ENCODE data around the gene NFATC1. TPM values are rescaled to one million over a fixed set of nuclear protein-coding genes. Genes with fewer than 3 reads are reported as not detected.

Gene NFATC1
- total RNA-seq, 4 donors from 2014 or later, result 13.9 to 24.3 (median 16.7) TPM

- peaks cover 6% of the 10 kb centered on the region for H3K36me3 ChIP-seq
- peaks cover 28% of the 10 kb centered on the region for H3K4me1 ChIP-seq
- peak in 1 of 2 donors; percentile 78 for DNase-seq (ENCODE audit: low spot score in 2 of 2)
- TF ChIP-seq POLR2A (IDR thresholded peaks at IDR 0.05) (no peak), POLR2AphosphoS5 (IDR thresholded peaks at IDR 0.05) (no peak), CTCF (IDR thresholded peaks at IDR 0.05) (no peak), EP300 (IDR thresholded peaks at IDR 0.05) (no peak)
- H3K27me3 ChIP-seq, result no peaks in the 10 kb centered on the region
- H3K9me3 ChIP-seq, result no peaks in the 10 kb centered on the region
- H3K27ac ChIP-seq, result peak overlapping the region; percentile 50
- 62% methylated on average over 8 of the region's 39 CpGs for WGBS
- no peak overlapping the region for H3K4me3 ChIP-seq
Observed at GRCh38 chr18:79525556-79526467, 130.1 kb downstream of the NFATC1 start.

- Histone ChIP-seq H3K4me3 (no peak overlapping the region), H3K27me3 (no peaks in the 10 kb centered on the region)
Observed at GRCh38 chr18:79526468-79527460, 131.0 kb downstream of the NFATC1 start.

GRCh38 chr18:79527656-79528315 is 132.1 kb downstream of the NFATC1 start:
- H3K9me3 ChIP-seq, result no peaks in the 10 kb centered on the region
- no peaks in the 10 kb centered on the region for H3K27me3 ChIP-seq
- peak; percentile 52 to 63 for DNase-seq (ENCODE audit: low spot score in 2 of 2)
- peaks cover 34% of the 10 kb centered on the region for H3K4me1 ChIP-seq
- no peak overlapping the region for H3K27ac ChIP-seq
- peaks cover 6% of the 10 kb centered on the region for H3K36me3 ChIP-seq
- TF ChIP-seq CTCF (IDR thresholded peaks at IDR 0.05), result no peak
- no peak for TF ChIP-seq POLR2A (IDR thresholded peaks at IDR 0.05)
- no peak for TF ChIP-seq POLR2AphosphoS5 (IDR thresholded peaks at IDR 0.05)
- H3K4me3 ChIP-seq, result no peak overlapping the region
- 83% methylated on average over 16 of the region's 16 CpGs for WGBS

More at GRCh38 chr18:79526468-79527460, 131.0 kb downstream of the NFATC1 start:
- peak in 1 of 2 donors; percentile 79 for DNase-seq (ENCODE audit: low spot score in 2 of 2)
- Histone ChIP-seq H3K4me1 (peaks cover 28% of the 10 kb centered on the region), H3K9me3 (no peaks in the 10 kb centered on the region), H3K27ac (no peak overlapping the region), H3K36me3 (peaks cover 6% of the 10 kb centered on the region)
- 87% methylated on average over 39 of the region's 44 CpGs for WGBS
- TF ChIP-seq POLR2AphosphoS5 (IDR thresholded peaks at IDR 0.05) (no peak), EP300 (IDR thresholded peaks at IDR 0.05) (no peak), POLR2A (IDR thresholded peaks at IDR 0.05) (no peak), CTCF (IDR thresholded peaks at IDR 0.05) (no peak)

GRCh38 chr18:79528316-79528695 is 132.6 kb downstream of the NFATC1 start:
- no peak overlapping the region for H3K4me3 ChIP-seq
- no peaks in the 10 kb centered on the region for H3K9me3 ChIP-seq
- peaks cover 33% of the 10 kb centered on the region for H3K4me1 ChIP-seq
- TF ChIP-seq POLR2A (IDR thresholded peaks at IDR 0.05), result no peak
- no peak for TF ChIP-seq POLR2AphosphoS5 (IDR thresholded peaks at IDR 0.05)
- WGBS, result 90% methylated on average over 17 of the region's 17 CpGs
- peaks cover 6% of the 10 kb centered on the region for H3K36me3 ChIP-seq
- no peaks in the 10 kb centered on the region for H3K27me3 ChIP-seq
- no peak overlapping the region for H3K27ac ChIP-seq
- peak; percentile 60 to 66 for DNase-seq (ENCODE audit: low spot score in 2 of 2)

- H3K27ac ChIP-seq, result no peak overlapping the region
- H3K9me3 ChIP-seq, result no peaks in the 10 kb centered on the region
- no peak overlapping the region for H3K4me3 ChIP-seq
- H3K36me3 ChIP-seq, result peaks cover 6% of the 10 kb centered on the region
- peak; percentile 63 to 84 for DNase-seq (ENCODE audit: low spot score in 2 of 2)
- 57% methylated on average over 26 of the region's 26 CpGs for WGBS
- H3K27me3 ChIP-seq, result no peaks in the 10 kb centered on the region
- TF ChIP-seq CTCF (IDR thresholded peaks at IDR 0.05) (peak; percentile 67 to 82), EP300 (IDR thresholded peaks at IDR 0.05) (no peak)
- peaks cover 31% of the 10 kb centered on the region for H3K4me1 ChIP-seq
Observed at GRCh38 chr18:79528846-79529245, 133.1 kb downstream of the NFATC1 start.

Data from suprapubic skin (tissue), 4 donors.